Nephron progenitor cell (in vitro differentiated cells): ENCODE results near the gene AMDHD2.

Experiments
- DNase-seq: peaks from one replicate; pipeline ENCODE4 v3.0.0; 2021
- H3K27ac Mint-ChIP-seq: 2 replicates; pipeline ENCODE4 v1.8.0; 2021; ENCODE audit warnings: mild to moderate bottlenecking, moderate library complexity, mixed read lengths
- H3K27me3 Mint-ChIP-seq: 2 replicates; pipeline ENCODE4 v1.8.0; 2021; ENCODE audit warnings: mild to moderate bottlenecking, low read depth, mixed read lengths; ENCODE audit not compliant: poor library complexity
- H3K36me3 Mint-ChIP-seq: 2 replicates; pipeline ENCODE4 v1.8.0; 2021; ENCODE audit warnings: low read depth, mixed read lengths
- H3K4me1 Mint-ChIP-seq: 2 replicates; pipeline ENCODE4 v1.8.0; 2021; ENCODE audit warnings: mixed read lengths
- H3K4me3 Mint-ChIP-seq: 2 replicates; pipeline ENCODE4 v1.8.0; 2021; ENCODE audit warnings: mild to moderate bottlenecking, moderate library complexity, mixed read lengths
- H3K9me3 Mint-ChIP-seq: 2 replicates; pipeline ENCODE4 v1.8.0; 2021; ENCODE audit warnings: mild to moderate bottlenecking, moderate library complexity, mixed read lengths
- CTCF ChIP-seq: fragments of 200-600 bp; sonication (generic); IDR thresholded peaks from 2 replicates; pipeline ENCODE4 v1.5.0; 2021; ENCODE audit warnings: antibody characterized with exemption

The AMDHD2 gene

GRCh38 chr16:2516391-2517240 lies 3.6 kb upstream of the AMDHD2 start:
- TF ChIP-seq CTCF, result no peak
- Mint-ChIP-seq H3K9me3 (no peaks in the 10 kb centered on the region), H3K36me3 (peaks cover 11% of the 10 kb centered on the region), H3K27ac (peak overlapping the region; percentile 92), H3K4me1 (peaks cover 64% of the 10 kb centered on the region), H3K4me3 (peak overlapping the region; percentile 85), H3K27me3 (peaks cover 3% of the 10 kb centered on the region)
- DNase-seq, result no peak

GRCh38 chr16:2517954-2518605 lies 2.1 kb upstream of the AMDHD2 start:
- Mint-ChIP-seq H3K4me1 (peaks cover 50% of the 10 kb centered on the region), H3K27ac (no peak overlapping the region), H3K36me3 (peaks cover 11% of the 10 kb centered on the region), H3K9me3 (no peaks in the 10 kb centered on the region), H3K27me3 (peaks cover 3% of the 10 kb centered on the region), H3K4me3 (no peak overlapping the region)
- no peak for DNase-seq
- TF ChIP-seq CTCF, result no peak

- DNase-seq, result no peak
- H3K27ac Mint-ChIP-seq, result peak overlapping the region; percentile 99
Measured at GRCh38 chr16:2518823-2519710, 1.1 kb upstream of the AMDHD2 start.

GRCh38 chr16:2519711-2520080 lies 475 bp upstream of the AMDHD2 start:
- Mint-ChIP-seq H3K27me3 (peaks cover 6% of the 10 kb centered on the region), H3K4me1 (peaks cover 45% of the 10 kb centered on the region), H3K36me3 (peaks cover 22% of the 10 kb centered on the region), H3K9me3 (no peaks in the 10 kb centered on the region), H3K4me3 (peak overlapping the region; percentile 85), H3K27ac (peak overlapping the region; percentile 99)
- DNase-seq, result no peak
- no peak for TF ChIP-seq CTCF

More at GRCh38 chr16:2518823-2519710, 1.1 kb upstream of the AMDHD2 start:
- H3K27me3 Mint-ChIP-seq, result peaks cover 3% of the 10 kb centered on the region
- peak overlapping the region; percentile 85 for H3K4me3 Mint-ChIP-seq
- no peaks in the 10 kb centered on the region for H3K9me3 Mint-ChIP-seq
- H3K36me3 Mint-ChIP-seq, result peaks cover 16% of the 10 kb centered on the region
- peaks cover 48% of the 10 kb centered on the region for H3K4me1 Mint-ChIP-seq
- no peak for TF ChIP-seq CTCF

GRCh38 chr16:2520784-2521531 lies 787 bp downstream of the AMDHD2 start:
- Mint-ChIP-seq H3K4me1 (peaks cover 33% of the 10 kb centered on the region), H3K27me3 (peaks cover 7% of the 10 kb centered on the region), H3K27ac (no peak overlapping the region), H3K4me3 (peak overlapping the region; percentile 83), H3K9me3 (no peaks in the 10 kb centered on the region), H3K36me3 (peaks cover 25% of the 10 kb centered on the region)
- TF ChIP-seq CTCF, result no peak
- peak; percentile 42 for DNase-seq
